Spleen (tissue), 7 donors: ENCODE measurements around the gene GLIPR1.

ENCODE experiments used
- POLR2A ChIP-seq, 3 donors: fragments of 450-650 bp; IDR thresholded peaks; one replicate each; pipeline ENCODE4 v1.5.1; 2017; ENCODE audit warnings: antibody characterized with exemption in 3 of 3, mild to moderate bottlenecking in 1 of 3
- TF ChIP-seq, protein P1 (sequence below), 11 experiments: fragments of 200-600 bp in 7 of 11; fragments of 450-650 bp in 4 of 11; sonication (generic) in 4 of 11; IDR thresholded peaks in 8 of 11; conservative IDR thresholded peaks in 3 of 11; 1 replicate in 7 of 11; 2 replicates in 4 of 11; pipeline versions ENCODE4 v1.4.0 to v1.8.0; 2016 to 2021; ENCODE audit warnings: antibody characterized with exemption in 11 of 11, inconsistent platforms in 4 of 11, mild to moderate bottlenecking in 1 of 11
- donor health status: DM: no; HTN: no; CAD: no; lungs with moderate emphysema.
- donor health status: DM: no; HTN: no; CAD: no.
- donor health status: DM: no; HTN: no; CAD: no.

DNA sequence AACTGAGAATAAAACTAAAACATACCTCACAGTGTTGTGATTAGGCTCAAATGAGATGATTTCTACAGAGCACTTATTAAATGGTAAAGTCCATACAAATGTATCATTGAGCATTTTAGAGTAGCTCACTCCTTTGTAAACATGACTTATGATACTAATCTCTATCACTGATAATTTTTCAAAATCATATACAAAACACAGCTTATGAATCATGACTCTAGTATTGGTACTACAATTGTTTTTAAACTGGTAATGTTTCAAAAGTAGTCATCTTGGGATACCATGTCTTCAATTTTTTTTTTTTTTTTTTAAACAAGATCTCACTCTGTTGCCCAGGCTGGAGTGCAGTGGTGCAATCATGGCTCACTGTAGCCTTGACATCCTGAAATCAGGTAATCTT lies 70.9 kb downstream of the GLIPR1 start:
- TF ChIP-seq POLR2A (IDR thresholded peaks at IDR 0.05) = no peak
- TF ChIP-seq, protein P1, sequence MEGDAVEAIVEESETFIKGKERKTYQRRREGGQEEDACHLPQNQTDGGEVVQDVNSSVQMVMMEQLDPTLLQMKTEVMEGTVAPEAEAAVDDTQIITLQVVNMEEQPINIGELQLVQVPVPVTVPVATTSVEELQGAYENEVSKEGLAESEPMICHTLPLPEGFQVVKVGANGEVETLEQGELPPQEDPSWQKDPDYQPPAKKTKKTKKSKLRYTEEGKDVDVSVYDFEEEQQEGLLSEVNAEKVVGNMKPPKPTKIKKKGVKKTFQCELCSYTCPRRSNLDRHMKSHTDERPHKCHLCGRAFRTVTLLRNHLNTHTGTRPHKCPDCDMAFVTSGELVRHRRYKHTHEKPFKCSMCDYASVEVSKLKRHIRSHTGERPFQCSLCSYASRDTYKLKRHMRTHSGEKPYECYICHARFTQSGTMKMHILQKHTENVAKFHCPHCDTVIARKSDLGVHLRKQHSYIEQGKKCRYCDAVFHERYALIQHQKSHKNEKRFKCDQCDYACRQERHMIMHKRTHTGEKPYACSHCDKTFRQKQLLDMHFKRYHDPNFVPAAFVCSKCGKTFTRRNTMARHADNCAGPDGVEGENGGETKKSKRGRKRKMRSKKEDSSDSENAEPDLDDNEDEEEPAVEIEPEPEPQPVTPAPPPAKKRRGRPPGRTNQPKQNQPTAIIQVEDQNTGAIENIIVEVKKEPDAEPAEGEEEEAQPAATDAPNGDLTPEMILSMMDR (IDR thresholded peaks at IDR 0.05 in 8 of 11, conservative IDR thresholded peaks at IDR 0.05 in 3 of 11) = no peak
